Middle frontal gyrus (tissue), 1 donor: ENCODE results near the gene RBM45.

ENCODE experiments used
- DNase-seq: peaks from one replicate; pipeline ENCODE4 v3.0.0-alpha.2; 2015; ENCODE audit warnings: low spot score; ENCODE audit errors: extremely low spot score

Gene RBM45

GRCh38 chr2:178157574-178157973, 45.3 kb downstream of the RBM45 start:
- no peak for DNase-seq

- DNase-seq, result no peak
These were observed 47.7 kb downstream of the RBM45 start for GRCh38 chr2:178159966-178160365.

- DNase-seq, result no peak
These were observed 48.4 kb downstream of the RBM45 start for GRCh38 chr2:178160601-178161000.

GRCh38 chr2:178163395-178163794, 51.2 kb downstream of the RBM45 start:
- DNase-seq, result no peak

- DNase-seq, result no peak
These were observed 51.7 kb downstream of the RBM45 start for GRCh38 chr2:178163911-178164310.

- DNase-seq, result no peak
These were observed 61.4 kb downstream of the RBM45 start for GRCh38 chr2:178173657-178174056.

- DNase-seq, result no peak
These were observed 64.9 kb downstream of the RBM45 start for GRCh38 chr2:178177066-178177679.
